Measurements from ENCODE around the gene SPEF1. TPM values are rescaled to one million over a fixed set of nuclear protein-coding genes. Genes with fewer than 3 reads are reported as not detected.

SPEF1 gene
- total RNA-seq, 2 experiments from 2014 or later = not detected

- no peaks in the 10 kb centered on the region for H3K27me3 Mint-ChIP-seq
- ATAC-seq (ENCODE audit: poor library complexity) (no peak), DNase-seq (no peak)
- H3K9me3 ChIP-seq (ENCODE audit: control insufficient read depth in 1 of 2, insufficient read depth in 1 of 2, low read length in 2 of 2) = no peaks in the 10 kb centered on the region
- H3K27ac Mint-ChIP-seq = no peak overlapping the region
- peaks cover 7% of the 10 kb centered on the region for H3K36me3 ChIP-seq (ENCODE audit: insufficient read depth, low read length)
- H3K4me3 Mint-ChIP-seq = no peak overlapping the region
- ChIA-PET CTCF (no interaction called here), POLR2A (interaction anchor here (0.5 kb wide), 1 partner anchor 121 kb away, joined by 3 read pairs; no protein-coding TSS in a partner anchor)
- H3K27me3 ChIP-seq (ENCODE audit: control insufficient read depth in 1 of 2, insufficient read depth in 2 of 2, low read length in 2 of 2) = no peaks in the 10 kb centered on the region
- no peaks in the 10 kb centered on the region for H3K9me3 Mint-ChIP-seq
- H3K36me3 Mint-ChIP-seq (ENCODE audit: low read depth) = peaks cover 15% of the 10 kb centered on the region
- H3K4me3 ChIP-seq (ENCODE audit: low read length) = no peak overlapping the region
- H3K4me1 ChIP-seq (ENCODE audit: insufficient read depth, low read length) = peaks cover 2% of the 10 kb centered on the region
- TF ChIP-seq, protein P1, sequence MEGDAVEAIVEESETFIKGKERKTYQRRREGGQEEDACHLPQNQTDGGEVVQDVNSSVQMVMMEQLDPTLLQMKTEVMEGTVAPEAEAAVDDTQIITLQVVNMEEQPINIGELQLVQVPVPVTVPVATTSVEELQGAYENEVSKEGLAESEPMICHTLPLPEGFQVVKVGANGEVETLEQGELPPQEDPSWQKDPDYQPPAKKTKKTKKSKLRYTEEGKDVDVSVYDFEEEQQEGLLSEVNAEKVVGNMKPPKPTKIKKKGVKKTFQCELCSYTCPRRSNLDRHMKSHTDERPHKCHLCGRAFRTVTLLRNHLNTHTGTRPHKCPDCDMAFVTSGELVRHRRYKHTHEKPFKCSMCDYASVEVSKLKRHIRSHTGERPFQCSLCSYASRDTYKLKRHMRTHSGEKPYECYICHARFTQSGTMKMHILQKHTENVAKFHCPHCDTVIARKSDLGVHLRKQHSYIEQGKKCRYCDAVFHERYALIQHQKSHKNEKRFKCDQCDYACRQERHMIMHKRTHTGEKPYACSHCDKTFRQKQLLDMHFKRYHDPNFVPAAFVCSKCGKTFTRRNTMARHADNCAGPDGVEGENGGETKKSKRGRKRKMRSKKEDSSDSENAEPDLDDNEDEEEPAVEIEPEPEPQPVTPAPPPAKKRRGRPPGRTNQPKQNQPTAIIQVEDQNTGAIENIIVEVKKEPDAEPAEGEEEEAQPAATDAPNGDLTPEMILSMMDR (IDR thresholded peaks at IDR 0.05) = no peak
- intact Hi-C loops (cut with DNase I, micrococcal nuclease) = no loop called here
- no peak overlapping the region for H3K27ac ChIP-seq (ENCODE audit: low read depth in 1 of 2, low read length in 2 of 2)
- H3K4me1 Mint-ChIP-seq (ENCODE audit: low read depth) = no peaks in the 10 kb centered on the region
Observed at GRCh38 chr20:3759884-3760283, 21.4 kb downstream of the SPEF1 start.

- ChIA-PET POLR2A (no interaction called here), CTCF (interaction anchor here (0.7 kb wide), 1 partner anchor 10 kb away, joined by 3 read pairs; no protein-coding TSS in a partner anchor)
- intact Hi-C loops (cut with DNase I, micrococcal nuclease) = no loop called here
- Mint-ChIP-seq H3K27me3 (no peaks in the 10 kb centered on the region), H3K27ac (no peak overlapping the region), H3K36me3 (ENCODE audit: low read depth) (peaks cover 19% of the 10 kb centered on the region), H3K4me1 (ENCODE audit: low read depth) (no peaks in the 10 kb centered on the region), H3K9me3 (no peaks in the 10 kb centered on the region), H3K4me3 (no peak overlapping the region)
- H3K4me1 ChIP-seq (ENCODE audit: insufficient read depth, low read length) = peaks cover 2% of the 10 kb centered on the region
- ATAC-seq (ENCODE audit: poor library complexity) (no peak), DNase-seq (no peak)
- H3K4me3 ChIP-seq (ENCODE audit: low read length) = no peak overlapping the region
- no peaks in the 10 kb centered on the region for H3K27me3 ChIP-seq (ENCODE audit: control insufficient read depth in 1 of 2, insufficient read depth in 2 of 2, low read length in 2 of 2)
- H3K27ac ChIP-seq (ENCODE audit: low read depth in 1 of 2, low read length in 2 of 2) = no peak overlapping the region
- H3K36me3 ChIP-seq (ENCODE audit: insufficient read depth, low read length) = peaks cover 8% of the 10 kb centered on the region
- TF ChIP-seq, protein P1 (IDR thresholded peaks at IDR 0.05) = no peak
- H3K9me3 ChIP-seq (ENCODE audit: control insufficient read depth in 1 of 2, insufficient read depth in 1 of 2, low read length in 2 of 2) = no peaks in the 10 kb centered on the region
Observed at GRCh38 chr20:3759316-3759823, 21.9 kb downstream of the SPEF1 start.

GRCh38 chr20:3758566-3758965 is 22.7 kb downstream of the SPEF1 start:
- intact Hi-C loops (cut with DNase I, micrococcal nuclease) = no loop called here
- peaks cover 8% of the 10 kb centered on the region for H3K36me3 ChIP-seq (ENCODE audit: insufficient read depth, low read length)
- Mint-ChIP-seq H3K27me3 (no peaks in the 10 kb centered on the region), H3K4me1 (ENCODE audit: low read depth) (no peaks in the 10 kb centered on the region), H3K4me3 (no peak overlapping the region), H3K9me3 (no peaks in the 10 kb centered on the region), H3K36me3 (ENCODE audit: low read depth) (peaks cover 19% of the 10 kb centered on the region), H3K27ac (no peak overlapping the region)
- ChIA-PET POLR2A (interaction anchor here (0.7 to 1.8 kb wide), 2 partner anchors 9 to 97 kb away, joined by 3 to 5 read pairs; partner anchors contain the start of gene ADISSP), CTCF (no interaction called here)
- H3K4me1 ChIP-seq (ENCODE audit: insufficient read depth, low read length) = no peaks in the 10 kb centered on the region
- DNase-seq (no peak), ATAC-seq (ENCODE audit: poor library complexity) (no peak)
- H3K9me3 ChIP-seq (ENCODE audit: control insufficient read depth in 1 of 2, insufficient read depth in 1 of 2, low read length in 2 of 2) = no peaks in the 10 kb centered on the region
- no peak overlapping the region for H3K4me3 ChIP-seq (ENCODE audit: low read length)
- TF ChIP-seq, protein P1 (IDR thresholded peaks at IDR 0.05) = no peak
- no peaks in the 10 kb centered on the region for H3K27me3 ChIP-seq (ENCODE audit: control insufficient read depth in 1 of 2, insufficient read depth in 2 of 2, low read length in 2 of 2)
- no peak overlapping the region for H3K27ac ChIP-seq (ENCODE audit: low read depth in 1 of 2, low read length in 2 of 2)
